CD4-positive, alpha-beta T cell treated with Interleukin-4 for 1 hour (primary cell): ENCODE measurements around the gene FAM187B.
"Not testable (repeated sequence)": the region's sequence is repeated elsewhere in the genome, so short reads cannot be mapped to it uniquely, and the experiment has no call there.

Experiments used
- DNase-seq, 2 donors: peaks; one replicate each; pipeline ENCODE4 v3.0.0-alpha.2; 2020 to 2022

FAM187B gene

DNA sequence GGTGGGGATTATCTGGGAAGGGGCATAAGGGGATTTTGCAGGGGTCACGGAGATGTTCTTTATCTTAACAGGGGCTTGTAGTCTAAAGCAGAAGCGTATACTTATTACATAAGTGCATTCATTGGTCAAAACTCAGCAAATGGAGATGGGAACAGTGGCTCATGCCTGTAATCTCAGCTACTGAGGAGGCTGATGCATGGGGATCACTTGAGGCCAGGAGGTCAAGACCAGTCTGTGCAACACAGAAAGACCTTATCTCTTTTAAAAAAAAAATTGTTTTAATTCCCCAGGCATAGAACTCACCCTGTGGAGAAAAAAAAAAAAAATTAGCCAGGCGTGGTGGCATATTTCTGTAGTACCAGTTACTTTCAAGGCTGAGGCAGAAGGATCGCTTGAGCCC lies 18.9 kb downstream of the FAM187B start:
- DNase-seq: no peak

GRCh38 chr19:35208121-35208520 lies 20.4 kb downstream of the FAM187B start:
- DNase-seq: no peak

GRCh38 chr19:35207391-35207871 lies 21.1 kb downstream of the FAM187B start:
- DNase-seq: peak; percentile 48 to 66

- no peak for DNase-seq
These were observed 21.7 kb downstream of the FAM187B start for GRCh38 chr19:35206855-35207254.

- peak; percentile 88 to 91 for DNase-seq
These were observed 22.2 kb downstream of the FAM187B start for GRCh38 chr19:35206379-35206778.

- DNase-seq: no peak
These were observed 22.7 kb downstream of the FAM187B start for GRCh38 chr19:35205733-35206323.

DNA sequence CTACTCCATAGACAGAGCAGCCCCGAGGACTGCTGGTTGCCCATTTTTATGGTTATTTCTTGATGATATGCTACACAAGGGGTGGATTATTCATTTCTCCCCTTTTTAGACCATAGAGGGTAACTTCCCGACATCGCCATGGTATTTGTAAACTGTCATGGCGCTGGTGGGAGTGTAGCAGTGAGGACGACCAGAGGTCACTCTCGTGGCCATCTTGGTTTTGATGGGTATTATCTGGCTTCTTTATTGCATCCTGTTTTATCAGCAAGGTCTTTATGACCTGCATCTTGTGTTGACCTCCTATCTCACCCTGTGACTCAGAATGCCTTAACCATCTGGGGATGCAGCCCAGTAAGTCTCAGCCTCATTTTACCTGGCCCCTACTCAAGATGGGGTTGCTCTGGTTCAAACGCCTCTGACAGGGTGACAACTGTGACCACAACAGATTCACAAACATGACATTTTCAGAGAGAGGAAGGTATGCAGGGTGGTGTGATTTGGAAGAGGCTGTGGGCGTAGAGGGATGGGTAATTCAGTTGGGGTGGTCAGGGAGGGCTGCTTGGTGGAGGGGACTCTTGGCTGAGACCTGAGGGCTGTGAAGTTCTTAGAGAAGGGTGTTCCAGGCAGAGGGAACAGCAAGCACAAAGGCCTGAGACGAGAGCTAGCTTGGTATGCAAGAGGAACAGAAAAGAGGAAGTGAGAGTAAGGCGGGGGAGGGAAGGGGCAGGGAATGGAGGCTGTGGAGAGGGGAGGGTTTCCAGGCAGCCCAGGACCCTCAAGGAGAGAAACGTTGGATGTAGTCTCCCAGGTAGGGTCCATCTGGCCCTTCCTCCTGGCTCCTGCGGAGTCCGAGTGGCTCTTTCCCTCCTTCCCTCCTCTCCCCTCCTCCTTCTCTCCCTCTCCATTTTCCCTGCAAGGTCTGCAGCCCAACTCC lies 23.5 kb downstream of the FAM187B start:
- peak in 1 of 2 donors; percentile 74 for DNase-seq

GRCh38 chr19:35202722-35203688 lies 25.5 kb downstream of the FAM187B start:
- DNase-seq: no peak

GRCh38 chr19:35199481-35199880 lies 29.1 kb downstream of the FAM187B start:
- no peak for DNase-seq

GRCh38 chr19:35196861-35197260 lies 31.7 kb downstream of the FAM187B start:
- not testable (repeated sequence) for DNase-seq

- DNase-seq: no peak
These were observed 32.7 kb downstream of the FAM187B start for GRCh38 chr19:35195830-35196229.

DNA sequence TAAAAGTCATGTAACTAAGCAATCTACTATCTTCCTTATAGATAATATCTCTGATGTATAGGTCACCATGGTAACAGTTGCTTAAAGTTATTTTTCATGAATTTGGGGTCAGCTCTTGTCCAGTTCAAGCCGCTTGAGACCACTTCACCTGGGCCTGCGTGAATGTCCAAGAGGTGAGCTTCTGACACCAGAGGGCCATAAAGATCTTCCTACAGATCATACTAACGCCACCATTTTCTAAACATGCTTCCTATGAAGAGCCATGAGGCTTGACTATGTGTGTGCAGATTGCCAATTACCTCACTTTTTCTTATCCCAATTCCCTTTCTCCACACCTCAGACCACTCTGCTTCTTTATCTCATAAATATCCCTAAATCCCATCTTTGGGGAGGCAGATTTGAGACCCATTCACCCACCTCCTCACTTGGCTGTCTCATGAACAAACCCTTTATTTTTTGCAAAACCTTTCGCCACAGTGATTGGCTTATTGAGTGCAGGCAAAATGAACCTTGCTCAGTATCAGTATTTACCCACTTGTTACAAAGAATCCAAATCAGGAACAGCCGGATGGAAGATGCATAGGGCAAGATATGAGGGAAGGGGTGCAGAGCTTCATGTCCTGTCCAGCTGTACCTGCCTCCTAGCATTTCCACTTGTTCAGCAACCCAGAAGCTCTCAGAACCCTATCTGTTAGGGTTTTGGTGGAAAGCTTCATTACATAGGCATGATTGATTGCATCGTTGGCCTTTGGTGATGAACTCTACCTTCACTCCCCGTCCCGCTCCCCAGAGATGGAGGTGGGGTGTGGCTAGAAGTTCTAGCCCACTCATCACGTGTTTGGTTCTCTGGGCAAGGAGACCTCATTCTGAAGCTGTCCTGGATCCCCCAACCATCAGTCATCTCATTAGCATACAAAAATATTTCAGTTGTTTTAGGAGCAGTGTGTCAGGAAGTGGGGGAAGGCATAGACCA lies 34.2 kb downstream of the FAM187B start:
- no peak for DNase-seq

DNA sequence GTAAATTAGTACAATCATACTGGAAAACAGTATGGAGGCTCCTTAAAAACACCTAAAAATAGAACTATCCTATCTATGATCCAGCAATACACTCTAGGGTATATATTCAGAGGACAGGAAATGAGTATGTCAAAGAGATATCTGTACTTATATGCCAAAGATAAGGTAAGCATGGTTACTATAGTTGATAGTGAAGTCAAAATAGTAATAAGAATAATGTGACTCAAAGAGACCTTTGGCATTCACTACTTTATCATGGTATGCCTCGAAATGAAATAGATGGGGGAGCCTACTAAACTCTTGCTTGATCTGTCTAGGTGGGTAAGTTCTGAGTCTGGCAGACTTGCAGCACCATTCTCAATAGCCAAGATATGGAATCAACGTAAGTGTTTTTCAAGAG lies 43.7 kb downstream of the FAM187B start:
- DNase-seq: no peak

GRCh38 chr19:35184267-35184666 lies 44.3 kb downstream of the FAM187B start:
- DNase-seq: no peak

- no peak for DNase-seq
These were observed 47.2 kb downstream of the FAM187B start for GRCh38 chr19:35181387-35181786.

- DNase-seq: no peak
These were observed 48.7 kb downstream of the FAM187B start for GRCh38 chr19:35179830-35180229.

GRCh38 chr19:35178701-35179100 lies 49.8 kb downstream of the FAM187B start:
- no peak for DNase-seq

GRCh38 chr19:35177377-35178274 lies 50.9 kb downstream of the FAM187B start:
- no peak for DNase-seq

DNA sequence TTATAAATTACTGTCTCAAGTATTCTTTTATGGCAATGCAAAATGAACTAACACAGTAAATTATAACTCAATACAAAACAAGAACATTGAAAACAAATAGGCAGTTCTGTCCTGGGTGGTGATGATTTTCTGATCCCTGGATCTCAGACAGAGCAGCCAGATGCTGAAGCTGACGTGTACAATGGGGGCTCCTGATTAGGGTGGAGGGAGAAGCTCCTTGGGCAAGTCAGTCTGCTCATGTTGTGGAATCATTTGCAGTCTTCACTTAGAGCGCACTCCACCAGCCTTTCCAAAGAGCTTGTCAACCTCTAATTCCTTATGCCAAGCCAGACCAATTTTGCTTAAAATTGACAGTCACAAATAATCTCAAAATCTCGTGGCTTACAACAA lies 52.4 kb downstream of the FAM187B start:
- DNase-seq: no peak
